Hepatocyte (in vitro differentiated cells): Measurements from ENCODE around the gene CPS1. TPM values are rescaled to one million over a fixed set of nuclear protein-coding genes. Genes with fewer than 3 reads are reported as not detected.

Source experiments
- DNase-seq: peaks from one replicate; pipeline ENCODE4 v3.0.0-alpha.2; 2016; ENCODE audit warnings: low spot score
- H2AFZ ChIP-seq: fragments of 200-600 bp; sonication (generic); 2 replicates; pipeline ENCODE4 v1.6.0; 2016; ENCODE audit warnings: antibody characterized with exemption, mild to moderate bottlenecking
- H3K27ac ChIP-seq: fragments of 200-600 bp; sonication (generic); 2 replicates; pipeline ENCODE4 v1.5.1; 2016; ENCODE audit warnings: mild to moderate bottlenecking
- H3K27me3 ChIP-seq: fragments of 200-600 bp; sonication (generic); 2 replicates; pipeline ENCODE4 v1.6.1; 2016
- H3K36me3 ChIP-seq: fragments of 200-600 bp; sonication (generic); replicated peaks from 2 replicates; pipeline ENCODE4 v1.5.1; 2016; ENCODE audit warnings: low read depth; ENCODE audit not compliant: insufficient read depth
- H3K4me1 ChIP-seq: fragments of 200-600 bp; sonication (generic); 2 replicates; pipeline ENCODE4 v1.5.1; 2016; ENCODE audit warnings: mild to moderate bottlenecking, moderate library complexity; ENCODE audit not compliant: insufficient read depth
- H3K4me2 ChIP-seq: fragments of 200-600 bp; sonication (generic); 2 replicates; pipeline ENCODE4 v1.6.0; 2016
- H3K4me3 ChIP-seq: fragments of 200-600 bp; sonication (generic); 2 replicates; pipeline ENCODE4 v1.5.1; 2016; ENCODE audit warnings: mild to moderate bottlenecking
- H3K79me2 ChIP-seq: fragments of 200-600 bp; sonication (generic); 2 replicates; pipeline ENCODE4 v1.6.0; 2017; ENCODE audit warnings: mild to moderate bottlenecking
- H3K9me2 ChIP-seq: fragments of 200-600 bp; sonication (generic); replicated peaks from 2 replicates; pipeline ENCODE4 v1.6.0; 2017; ENCODE audit warnings: mild to moderate bottlenecking; ENCODE audit not compliant: insufficient read depth
- H3K9me3 ChIP-seq: fragments of 200-600 bp; sonication (generic); 2 replicates; pipeline ENCODE4 v1.5.1; 2016; ENCODE audit warnings: low read depth, mild to moderate bottlenecking
- H4K20me1 ChIP-seq: fragments of 200-600 bp; sonication (generic); 2 replicates; pipeline ENCODE4 v1.6.0; 2016; ENCODE audit warnings: mild to moderate bottlenecking; ENCODE audit not compliant: insufficient read depth, poor library complexity, severe bottlenecking
- EZH2 ChIP-seq: fragments of 200-600 bp; sonication (generic); IDR thresholded peaks from 2 replicates; pipeline ENCODE4 v1.6.1; 2016; ENCODE audit warnings: antibody characterized with exemption, mild to moderate bottlenecking, borderline replicate concordance
- EZH2phosphoT487 ChIP-seq: fragments of 200-600 bp; sonication (generic); IDR thresholded peaks from one replicate; pipeline ENCODE4 v1.6.1; 2018; ENCODE audit warnings: antibody characterized with exemption, mild to moderate bottlenecking, low read depth, moderate library complexity; ENCODE audit not compliant: unreplicated experiment, severe bottlenecking
- WGBS: methylation state at CpG from one replicate; pipeline ENCODE4 v1.1.6; 2016; ENCODE audit warnings: low lambda C conversion rate; ENCODE audit errors: missing lambda C conversion rate; 5-methylcytosine and 5-hydroxymethylcytosine counted together
- polyA plus RNA-seq: library from polyadenylated mRNA; unstranded; fragments of >200 nt; fragmentation: Nextera tagmentation; extraction: Ambion mirVana; gene quantifications from 2 replicates; pipeline ENCODE4 v1.2.1, GENCODE V29; 2016
- total RNA-seq: library from RNA; depleted of rRNA; stranded (reverse); fragments of >200 nt; gene quantifications from 2 replicates; pipeline ENCODE4 v1.2.3, GENCODE V29; 2014
- TF ChIP-seq, protein P1 (sequence below): fragments of 200-600 bp; sonication (generic); IDR thresholded peaks from 2 replicates; pipeline ENCODE4 v1.5.1; 2016; ENCODE audit warnings: antibody characterized with exemption, mild to moderate bottlenecking; ENCODE audit not compliant: poor library complexity

The CPS1 gene
- total and polyA plus RNA-seq, 2 experiments from 2014 or later = 239 to 587 TPM

DNA sequence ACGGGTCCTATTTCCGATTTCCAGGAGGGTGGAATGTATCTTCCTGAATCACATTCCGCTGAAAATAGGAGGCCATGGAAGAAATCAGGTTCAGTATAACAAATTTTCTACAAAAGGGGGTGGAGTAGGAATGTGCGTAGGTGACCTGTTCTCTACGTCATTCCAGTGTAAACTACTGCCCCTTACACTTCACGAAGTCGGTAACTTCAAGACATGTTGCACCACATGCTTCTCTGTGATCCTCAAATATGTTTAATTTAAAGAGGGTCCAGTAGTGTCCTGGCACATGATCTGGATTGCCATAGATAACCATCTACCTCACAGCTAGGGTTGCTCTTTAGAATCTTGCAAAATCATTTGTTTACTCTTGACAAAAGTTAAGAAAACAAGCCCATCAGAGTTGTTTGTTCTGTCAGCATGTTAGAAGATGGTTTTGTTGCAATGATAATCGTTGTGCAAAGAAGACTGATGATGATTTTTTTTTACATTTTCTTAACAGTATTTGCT is 7.5 kb upstream of the CPS1 start:
- DNase-seq = no peak
- H3K4me2 ChIP-seq = peak overlapping the region; percentile 57
- peaks cover 10% of the 10 kb centered on the region for H3K4me1 ChIP-seq
- TF ChIP-seq EZH2phosphoT487 (no peak), EZH2 (no peak)
- TF ChIP-seq, protein P1, sequence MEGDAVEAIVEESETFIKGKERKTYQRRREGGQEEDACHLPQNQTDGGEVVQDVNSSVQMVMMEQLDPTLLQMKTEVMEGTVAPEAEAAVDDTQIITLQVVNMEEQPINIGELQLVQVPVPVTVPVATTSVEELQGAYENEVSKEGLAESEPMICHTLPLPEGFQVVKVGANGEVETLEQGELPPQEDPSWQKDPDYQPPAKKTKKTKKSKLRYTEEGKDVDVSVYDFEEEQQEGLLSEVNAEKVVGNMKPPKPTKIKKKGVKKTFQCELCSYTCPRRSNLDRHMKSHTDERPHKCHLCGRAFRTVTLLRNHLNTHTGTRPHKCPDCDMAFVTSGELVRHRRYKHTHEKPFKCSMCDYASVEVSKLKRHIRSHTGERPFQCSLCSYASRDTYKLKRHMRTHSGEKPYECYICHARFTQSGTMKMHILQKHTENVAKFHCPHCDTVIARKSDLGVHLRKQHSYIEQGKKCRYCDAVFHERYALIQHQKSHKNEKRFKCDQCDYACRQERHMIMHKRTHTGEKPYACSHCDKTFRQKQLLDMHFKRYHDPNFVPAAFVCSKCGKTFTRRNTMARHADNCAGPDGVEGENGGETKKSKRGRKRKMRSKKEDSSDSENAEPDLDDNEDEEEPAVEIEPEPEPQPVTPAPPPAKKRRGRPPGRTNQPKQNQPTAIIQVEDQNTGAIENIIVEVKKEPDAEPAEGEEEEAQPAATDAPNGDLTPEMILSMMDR = no peak
- no peak overlapping the region for H3K4me3 ChIP-seq
- no peaks in the 10 kb centered on the region for H3K27me3 ChIP-seq
- 84% methylated on average over 8 of the region's 8 CpGs for WGBS
- H3K27ac ChIP-seq = peak overlapping the region; percentile 77
- no peaks in the 10 kb centered on the region for H3K9me2 ChIP-seq
- peaks cover 17% of the 10 kb centered on the region for H3K79me2 ChIP-seq
- no peaks in the 10 kb centered on the region for H4K20me1 ChIP-seq
- no peak overlapping the region for H2AFZ ChIP-seq
- no peaks in the 10 kb centered on the region for H3K9me3 ChIP-seq
- H3K36me3 ChIP-seq = no peaks in the 10 kb centered on the region

DNA sequence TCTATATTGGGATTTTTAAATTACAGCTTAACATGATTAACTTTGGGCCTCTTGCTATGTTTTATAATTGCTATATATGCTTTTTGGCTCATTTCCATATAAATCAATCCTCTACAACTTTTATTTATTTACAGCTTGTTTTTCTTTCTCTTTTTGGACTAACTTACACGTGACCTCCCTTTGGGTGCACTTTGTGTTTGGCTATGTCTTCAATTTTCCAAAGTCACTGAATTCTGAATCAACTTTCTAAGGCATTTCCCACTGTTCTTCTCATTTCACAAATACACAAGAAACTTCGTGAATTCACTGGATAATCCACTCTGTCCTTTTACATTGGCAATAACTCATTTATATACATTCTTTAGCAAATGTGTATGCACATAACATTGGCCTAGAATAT is 5.4 kb upstream of the CPS1 start:
- TF ChIP-seq, protein P1 = no peak
- no peak for TF ChIP-seq EZH2phosphoT487
- TF ChIP-seq EZH2 = no peak

DNA sequence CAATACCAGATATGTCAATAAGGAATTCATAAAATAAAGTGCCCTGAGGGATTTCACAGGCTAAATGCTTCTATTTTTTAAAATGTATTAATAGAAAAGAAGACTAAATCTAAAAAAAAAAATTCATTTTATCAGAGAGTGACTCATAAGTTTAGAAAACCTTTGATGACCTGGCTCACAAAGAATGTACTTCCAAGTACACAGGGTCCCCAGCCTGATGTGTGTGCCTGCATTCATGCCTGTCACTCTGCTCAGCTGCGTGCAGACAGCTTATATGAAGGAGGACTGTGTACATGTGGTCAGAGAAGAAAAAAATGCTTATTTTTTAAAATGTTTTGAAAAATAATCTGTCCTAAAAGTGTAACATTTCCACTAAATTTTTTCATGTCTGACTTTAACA is 3.0 kb upstream of the CPS1 start:
- WGBS = 36% methylated on average over 1 of the region's 1 CpG
- Histone ChIP-seq H3K27me3 (no peaks in the 10 kb centered on the region), H3K4me1 (peaks cover 4% of the 10 kb centered on the region), H3K27ac (peak overlapping the region; percentile 33), H3K9me2 (no peaks in the 10 kb centered on the region), H3K9me3 (no peaks in the 10 kb centered on the region), H3K79me2 (peaks cover 8% of the 10 kb centered on the region), H3K36me3 (no peaks in the 10 kb centered on the region), H3K4me3 (no peak overlapping the region), H4K20me1 (no peaks in the 10 kb centered on the region), H2AFZ (no peak overlapping the region), H3K4me2 (peak overlapping the region; percentile 28)
- DNase-seq = peak; percentile 74
- TF ChIP-seq EZH2phosphoT487 (no peak), EZH2 (no peak)
- TF ChIP-seq, protein P1 = no peak

More for the DNA sequence above, 5.4 kb upstream of the CPS1 start:
- Histone ChIP-seq H3K9me2 (no peaks in the 10 kb centered on the region), H3K36me3 (no peaks in the 10 kb centered on the region), H4K20me1 (no peaks in the 10 kb centered on the region), H3K27ac (no peak overlapping the region), H3K4me3 (no peak overlapping the region), H3K4me1 (peaks cover 4% of the 10 kb centered on the region), H3K9me3 (no peaks in the 10 kb centered on the region), H2AFZ (no peak overlapping the region), H3K27me3 (no peaks in the 10 kb centered on the region), H3K4me2 (peak overlapping the region; percentile 19), H3K79me2 (peaks cover 24% of the 10 kb centered on the region)
- WGBS = 83% methylated on average over 2 of the region's 2 CpGs
- no peak for DNase-seq

DNA sequence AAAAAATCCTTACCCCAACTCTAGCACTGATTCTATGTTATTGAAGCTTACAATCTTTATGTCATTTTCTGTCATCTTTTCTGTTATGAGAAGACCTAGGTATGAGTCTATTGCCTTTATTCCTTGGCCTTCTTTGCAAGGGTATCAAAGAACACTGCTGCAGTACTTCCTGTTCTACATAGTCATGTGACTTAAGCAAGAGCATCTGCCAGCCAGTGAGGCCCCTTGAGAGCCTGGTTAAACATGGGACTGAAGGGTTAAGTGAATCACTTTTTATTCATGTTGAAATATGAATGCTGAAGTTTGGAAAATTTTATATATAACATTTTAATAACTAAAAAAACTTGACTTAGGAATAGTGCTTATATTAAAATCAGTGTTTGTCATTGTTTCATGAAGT is 844 bp upstream of the CPS1 start:
- H3K4me2 ChIP-seq = no peak overlapping the region
- H3K4me3 ChIP-seq = no peak overlapping the region
- H3K9me3 ChIP-seq = no peaks in the 10 kb centered on the region
- H3K4me1 ChIP-seq = peaks cover 4% of the 10 kb centered on the region
- no peak for DNase-seq
- no peaks in the 10 kb centered on the region for H3K36me3 ChIP-seq
- H4K20me1 ChIP-seq = no peaks in the 10 kb centered on the region
- H3K27ac ChIP-seq = no peak overlapping the region
- H3K79me2 ChIP-seq = peaks cover 8% of the 10 kb centered on the region
- H2AFZ ChIP-seq = no peak overlapping the region
- H3K9me2 ChIP-seq = no peaks in the 10 kb centered on the region
- TF ChIP-seq, protein P1 = no peak
- TF ChIP-seq EZH2 (no peak), EZH2phosphoT487 (no peak)
- H3K27me3 ChIP-seq = no peaks in the 10 kb centered on the region
